Kidney capillary endothelial cell (primary cell): Measurements from ENCODE around the gene MACO1.
"Not testable (repeated sequence)": the region's sequence is repeated elsewhere in the genome, so short reads cannot be mapped to it uniquely, and the experiment has no call there.

Source experiments
- DNase-seq: peaks from one replicate; pipeline ENCODE4 v3.0.0-alpha.2; 2018; ENCODE audit warnings: low spot score

MACO1 gene

GRCh38 chr1:25430073-25430966, at the start of gene MACO1:
Gene MACO1 (plus strand): TSS chr1:25430897. CDS start chr1:25431099, 202 bp downstream.
- DNase-seq = peak; percentile 93

- DNase-seq = not testable (repeated sequence)
Measured at GRCh38 chr1:25382543-25382942, 48.2 kb upstream of the MACO1 start.

GRCh38 chr1:25383090-25383489, 47.6 kb upstream of the MACO1 start:
- not testable (repeated sequence) for DNase-seq

- not testable (repeated sequence) for DNase-seq
Measured at GRCh38 chr1:25383875-25384274, 46.8 kb upstream of the MACO1 start.

- DNase-seq = not testable (repeated sequence)
Measured at GRCh38 chr1:25387096-25387495, 43.6 kb upstream of the MACO1 start.

GRCh38 chr1:25388691-25389090, 42.0 kb upstream of the MACO1 start:
- not testable (repeated sequence) for DNase-seq

- DNase-seq = not testable (repeated sequence)
Measured at GRCh38 chr1:25389721-25390120, 41.0 kb upstream of the MACO1 start.

- no peak for DNase-seq
Measured at GRCh38 chr1:25392841-25393240, 37.9 kb upstream of the MACO1 start.

GRCh38 chr1:25397549-25397948, 33.1 kb upstream of the MACO1 start:
- DNase-seq = not testable (repeated sequence)

- not testable (repeated sequence) for DNase-seq
Measured at GRCh38 chr1:25398079-25398478, 32.6 kb upstream of the MACO1 start.

GRCh38 chr1:25402947-25403803, 27.5 kb upstream of the MACO1 start:
- DNase-seq = not testable (repeated sequence)

GRCh38 chr1:25405731-25406305, 24.9 kb upstream of the MACO1 start:
- DNase-seq = not testable (repeated sequence)

GRCh38 chr1:25409641-25410427, 20.9 kb upstream of the MACO1 start:
- DNase-seq = not testable (repeated sequence)

GRCh38 chr1:25412872-25413623, 17.6 kb upstream of the MACO1 start:
- DNase-seq = not testable (repeated sequence)

- DNase-seq = not testable (repeated sequence)
Measured at GRCh38 chr1:25414157-25414556, 16.5 kb upstream of the MACO1 start.

- not testable (repeated sequence) for DNase-seq
Measured at GRCh38 chr1:25414578-25414977, 16.1 kb upstream of the MACO1 start.

- not testable (repeated sequence) for DNase-seq
Measured at GRCh38 chr1:25417280-25417679, 13.4 kb upstream of the MACO1 start.

GRCh38 chr1:25419339-25419738, 11.4 kb upstream of the MACO1 start:
- DNase-seq = not testable (repeated sequence)

- not testable (repeated sequence) for DNase-seq
Measured at GRCh38 chr1:25420715-25421114, 10.0 kb upstream of the MACO1 start, which contains the start of gene RHCE. Gene RHCE (minus strand): TSS chr1:25420825. CDS start chr1:25420786, 39 bp downstream.

- DNase-seq = not testable (repeated sequence)
Measured at GRCh38 chr1:25423206-25423605, 7.5 kb upstream of the MACO1 start.
